ENCODE data around the gene SIM1.

Gene SIM1

DNA sequence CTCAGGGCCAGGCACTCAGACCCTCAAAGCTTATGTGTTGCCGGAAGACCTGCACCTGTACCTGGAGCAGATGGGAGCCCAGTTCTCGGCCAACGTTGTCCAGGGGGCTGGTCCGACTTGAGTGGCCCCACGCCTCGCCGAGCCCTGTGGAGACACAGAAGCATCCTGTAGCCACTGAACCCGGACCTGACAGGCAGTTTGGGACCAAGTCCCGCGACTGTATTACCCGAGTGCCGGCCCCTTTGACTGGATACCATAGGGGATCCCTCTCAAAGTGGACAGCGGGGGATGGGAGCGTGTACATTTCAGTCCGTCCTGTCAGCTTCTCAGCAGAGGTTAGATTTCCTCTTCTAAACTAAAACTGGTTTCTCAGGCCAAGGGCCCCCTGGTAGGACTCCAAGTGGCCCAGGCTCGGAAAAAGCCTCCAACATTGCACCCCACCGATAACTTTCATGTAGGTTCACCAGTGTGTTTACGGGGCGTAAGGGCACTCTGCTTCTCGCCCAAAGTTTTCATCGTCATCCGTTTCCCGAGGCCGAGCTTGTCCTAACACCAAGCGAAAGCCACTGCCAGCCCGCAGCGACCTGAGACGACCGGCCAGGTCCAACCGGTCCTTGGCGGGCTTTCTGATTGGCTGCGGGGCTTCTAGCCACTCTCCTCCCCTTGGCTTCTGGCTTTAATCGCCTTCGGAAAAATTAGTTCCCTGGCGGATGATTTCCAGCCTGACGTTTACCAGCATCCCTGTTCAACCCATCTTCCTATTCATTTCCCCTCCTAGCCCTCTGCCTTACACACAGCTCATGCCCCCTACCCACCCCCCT is 10.8 kb downstream of the SIM1 start:
- Mint-ChIP-seq H3K4me3 (no peak overlapping the region), H3K27ac (peak overlapping the region in 1 of 2 donors; percentile 65), H3K4me1 (peaks cover 20% of the 10 kb centered on the region), H3K27me3 (no peaks in the 10 kb centered on the region), H3K9me3 (peaks cover 7 to 15% of the 10 kb centered on the region in 2 donors)
- ATAC-seq (no peak), DNase-seq (no peak)

DNA sequence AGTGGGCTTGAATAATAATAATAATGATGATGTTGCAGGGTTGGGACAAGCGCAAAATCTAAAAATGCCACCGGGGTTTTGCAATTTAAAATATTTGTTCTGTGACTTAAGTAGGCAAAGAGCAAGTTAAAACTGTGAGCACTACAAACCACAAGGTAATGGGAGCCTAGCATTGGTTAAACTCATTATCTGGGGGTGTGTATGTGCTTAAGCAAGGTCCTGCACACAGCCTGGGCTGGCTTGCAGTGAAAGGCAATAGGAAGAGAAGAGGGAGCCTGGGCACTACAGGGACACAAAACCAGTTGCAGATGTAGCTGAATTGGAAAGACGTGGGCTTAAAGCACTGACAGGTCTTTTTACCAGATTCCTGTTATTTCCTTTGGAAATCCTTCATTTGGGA is 11.7 kb downstream of the SIM1 start:
- H3K27me3 Mint-ChIP-seq = no peaks in the 10 kb centered on the region
- H3K27ac Mint-ChIP-seq = no peak overlapping the region
- DNase-seq (no peak), ATAC-seq (no peak)
- peaks cover 13% of the 10 kb centered on the region for H3K4me1 Mint-ChIP-seq
- peaks cover 6 to 12% of the 10 kb centered on the region in 2 donors for H3K9me3 Mint-ChIP-seq
- H3K4me3 Mint-ChIP-seq = no peak overlapping the region

DNA sequence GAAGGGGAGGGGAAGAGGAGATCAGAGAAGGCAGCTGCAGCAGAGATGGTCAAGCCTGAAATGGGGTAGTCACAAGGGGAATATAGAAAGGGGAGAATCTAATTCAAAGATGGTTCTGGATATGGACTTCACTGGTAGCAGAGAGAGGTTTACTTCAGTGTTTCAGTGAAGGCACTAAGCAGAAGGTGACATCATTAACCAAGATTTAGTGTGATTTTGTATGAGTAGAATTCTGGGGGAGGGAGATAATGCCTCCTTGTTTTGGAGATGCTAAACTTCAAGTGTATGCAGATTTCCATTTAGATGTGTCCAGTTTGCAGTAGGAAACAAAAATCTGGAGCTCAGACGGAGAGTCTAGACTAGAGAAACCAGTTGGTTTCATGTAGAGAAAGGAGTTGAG is 13.1 kb downstream of the SIM1 start:
- no peaks in the 10 kb centered on the region for H3K27me3 Mint-ChIP-seq
- H3K27ac Mint-ChIP-seq = no peak overlapping the region
- peaks cover 6 to 8% of the 10 kb centered on the region in 2 donors for H3K9me3 Mint-ChIP-seq
- DNase-seq (no peak), ATAC-seq (no peak)
- H3K4me3 Mint-ChIP-seq = no peak overlapping the region
- peaks cover 13% of the 10 kb centered on the region for H3K4me1 Mint-ChIP-seq

DNA sequence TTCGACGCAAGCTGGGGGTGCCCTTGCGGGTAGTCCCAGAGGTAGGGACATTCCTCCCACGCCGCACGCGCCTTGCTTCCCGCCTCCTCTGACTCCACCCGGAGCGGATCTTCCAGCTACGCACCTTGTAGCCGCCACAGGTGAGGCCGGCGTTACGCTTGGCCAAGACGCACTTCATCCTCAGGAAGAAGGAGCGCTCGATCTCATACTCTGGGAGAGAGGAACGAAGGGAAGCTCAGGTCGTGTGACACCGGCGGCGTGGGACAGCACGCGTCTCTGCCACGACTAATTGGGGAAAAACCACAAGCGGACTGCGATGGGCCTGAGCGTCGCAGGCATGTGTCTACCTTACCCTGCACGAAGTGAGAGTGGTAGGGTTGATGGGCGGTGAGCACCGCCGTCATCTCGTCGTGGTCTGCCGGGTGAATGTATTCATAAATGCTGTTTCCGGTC is 15.5 kb downstream of the SIM1 start:
- Mint-ChIP-seq H3K27me3 (peaks cover 13% of the 10 kb centered on the region), H3K4me1 (peaks cover 16% of the 10 kb centered on the region), H3K9me3 (no peaks in the 10 kb centered on the region), H3K4me3 (no peak overlapping the region), H3K27ac (no peak overlapping the region)
- ATAC-seq (no peak), DNase-seq (no peak)

DNA sequence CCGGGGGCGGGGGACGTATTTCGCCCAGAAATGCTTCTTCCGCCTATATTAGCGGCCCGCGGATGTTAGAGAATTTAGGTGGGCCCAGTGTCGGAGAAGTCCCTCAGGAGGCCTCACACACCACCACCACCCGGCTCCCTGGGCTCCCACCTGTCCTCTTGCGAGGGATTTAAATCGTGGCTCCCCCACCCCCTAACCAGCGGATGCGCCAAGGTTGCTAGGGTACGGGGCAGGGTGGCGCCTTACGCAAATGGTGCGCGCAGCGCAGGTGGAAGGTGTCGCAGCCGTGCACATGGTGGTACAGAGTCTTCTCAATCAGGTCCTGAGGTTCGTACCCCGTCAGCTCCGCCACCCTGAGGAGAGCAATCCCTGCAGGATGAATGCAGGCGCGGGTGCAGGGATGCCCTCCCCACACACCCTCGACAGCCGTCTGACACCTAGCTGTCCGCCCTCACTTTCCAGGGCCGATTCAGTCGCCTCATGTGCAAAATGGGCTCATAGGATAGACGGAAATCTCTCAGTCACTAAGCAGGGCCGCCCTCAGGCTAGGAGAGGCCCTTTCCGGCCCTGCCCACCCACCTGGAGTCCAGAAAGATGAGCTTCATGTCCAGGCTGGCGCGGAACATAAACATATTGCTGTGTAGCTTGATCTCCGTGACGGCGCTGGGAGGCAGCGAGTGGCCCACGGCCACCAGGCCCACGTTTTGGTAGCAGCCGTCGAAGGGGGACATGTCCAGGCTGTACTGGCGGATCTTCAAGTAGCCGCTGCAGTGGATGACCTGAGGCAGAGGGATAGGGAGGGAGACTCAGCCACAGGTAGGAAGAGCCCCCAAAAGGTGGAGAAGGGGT is 16.6 kb downstream of the SIM1 start:
- H3K4me1 Mint-ChIP-seq = peaks cover 16% of the 10 kb centered on the region
- peaks cover 22% of the 10 kb centered on the region for H3K27me3 Mint-ChIP-seq
- ATAC-seq = no peak
- H3K27ac Mint-ChIP-seq = no peak overlapping the region
- H3K9me3 Mint-ChIP-seq = no peaks in the 10 kb centered on the region
- no peak overlapping the region for H3K4me3 Mint-ChIP-seq
- no peak for DNase-seq

DNA sequence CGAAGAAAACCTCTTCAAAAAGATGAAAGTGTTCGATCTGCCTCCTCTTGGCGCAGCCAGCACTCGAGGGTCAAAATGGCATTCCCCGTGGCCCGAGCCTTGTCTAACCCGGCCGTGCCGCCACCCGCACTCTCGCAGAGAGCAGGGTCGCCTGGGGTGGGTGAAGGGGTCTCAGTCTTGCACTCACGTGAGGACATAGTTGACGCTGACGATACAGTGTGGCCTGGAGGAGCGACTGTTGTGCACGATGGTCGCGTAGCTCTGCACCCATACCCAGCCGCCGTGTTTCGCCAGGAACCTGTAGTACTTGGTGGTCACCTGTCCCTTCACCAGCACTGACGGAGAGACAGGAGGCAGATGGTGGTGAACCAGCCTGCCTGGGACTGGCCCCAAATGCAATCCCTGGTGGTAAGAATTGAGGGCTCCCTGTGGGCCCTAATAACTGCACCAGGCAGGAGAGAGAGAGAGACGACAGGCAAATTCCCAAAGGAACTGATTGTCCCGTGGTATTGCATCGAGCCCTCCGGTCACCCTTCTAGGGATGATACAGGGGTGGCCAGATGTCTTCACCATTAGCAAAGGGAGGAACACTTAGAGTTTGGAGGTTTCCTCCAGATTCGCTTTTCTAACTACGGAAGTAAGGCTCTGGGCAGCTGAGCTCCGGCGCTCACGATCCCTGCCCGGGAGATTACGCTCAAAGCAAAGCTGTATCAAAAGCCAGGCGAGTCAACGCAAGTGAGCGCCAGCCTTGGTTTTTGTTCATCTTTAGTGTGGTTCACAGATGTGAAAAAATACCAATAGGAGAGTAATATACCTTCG is 17.4 kb downstream of the SIM1 start:
- ATAC-seq = no peak
- Mint-ChIP-seq H3K27me3 (peaks cover 23% of the 10 kb centered on the region), H3K27ac (no peak overlapping the region), H3K9me3 (no peaks in the 10 kb centered on the region), H3K4me1 (peaks cover 16% of the 10 kb centered on the region), H3K4me3 (peak overlapping the region; percentile 27 to 40)
- no peak for DNase-seq

DNA sequence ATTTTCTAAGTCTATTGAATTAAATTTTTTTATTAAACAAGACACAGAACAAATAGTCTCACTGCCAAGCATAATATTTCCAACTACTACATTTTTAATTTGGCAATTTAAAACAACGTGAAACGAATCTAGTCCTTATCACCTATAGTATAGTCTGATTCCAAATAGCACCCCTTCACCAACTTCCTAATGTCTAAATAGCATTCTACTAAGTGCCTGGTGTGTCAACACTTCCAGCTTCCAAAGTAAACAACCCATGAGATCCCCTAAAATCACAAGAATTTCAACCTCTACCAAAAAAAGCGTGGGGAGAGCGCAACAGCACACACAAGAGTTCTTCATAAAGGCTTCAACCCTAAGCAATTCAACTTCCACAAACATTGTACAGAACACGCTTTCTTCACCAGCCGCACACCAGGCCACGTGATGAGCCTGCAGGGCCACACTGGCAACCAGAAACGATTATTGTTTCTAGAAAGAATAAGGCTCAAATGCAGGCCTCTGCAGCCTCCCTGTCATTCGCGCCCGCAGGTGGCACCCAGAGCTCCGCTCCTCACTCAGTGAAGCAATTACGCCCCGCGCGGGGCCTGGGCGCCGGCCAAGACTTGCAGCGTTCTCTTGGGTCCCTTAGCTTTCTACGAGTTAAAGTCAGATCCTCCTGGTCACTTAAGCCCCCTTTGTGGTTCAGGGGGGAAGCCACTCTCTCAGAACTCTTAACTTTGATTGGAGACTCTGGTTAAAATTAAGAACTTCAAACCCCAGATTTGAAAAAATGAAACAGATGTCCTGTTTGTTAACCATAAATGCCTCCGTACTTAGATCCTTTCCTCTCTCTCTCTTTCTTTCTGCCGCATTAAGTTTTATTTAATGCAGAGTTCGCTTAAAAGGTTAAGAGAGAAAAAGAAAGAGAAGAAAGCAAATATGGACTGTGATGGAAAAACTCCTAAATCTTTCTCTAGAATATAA is 18.3 kb downstream of the SIM1 start:
- H3K27ac Mint-ChIP-seq = no peak overlapping the region
- H3K27me3 Mint-ChIP-seq = peaks cover 23% of the 10 kb centered on the region
- DNase-seq = no peak
- ATAC-seq = no peak
- no peaks in the 10 kb centered on the region for H3K9me3 Mint-ChIP-seq
- H3K4me3 Mint-ChIP-seq = peak overlapping the region; percentile 27 to 40
- peaks cover 16% of the 10 kb centered on the region for H3K4me1 Mint-ChIP-seq

DNA sequence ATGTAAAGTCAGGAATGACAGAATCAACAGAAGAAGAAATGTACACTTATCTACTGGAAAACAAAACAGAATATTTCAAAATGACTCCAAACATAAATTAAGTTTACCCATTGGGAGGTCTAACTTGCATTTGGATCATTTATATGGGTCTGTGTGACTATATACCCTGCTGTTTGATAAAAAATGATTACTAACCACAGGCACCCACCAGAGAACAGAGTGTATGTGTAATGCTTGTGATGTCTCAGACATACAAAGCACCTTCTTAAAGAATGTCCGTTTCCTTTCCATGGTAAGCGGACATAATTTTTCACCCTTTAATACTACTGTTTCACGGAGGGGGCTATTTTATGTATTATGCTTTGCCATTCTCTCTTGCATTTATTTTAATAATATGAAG is 19.2 kb downstream of the SIM1 start:
- Mint-ChIP-seq H3K9me3 (no peaks in the 10 kb centered on the region), H3K4me3 (no peak overlapping the region), H3K4me1 (peaks cover 16% of the 10 kb centered on the region), H3K27ac (no peak overlapping the region), H3K27me3 (peaks cover 31% of the 10 kb centered on the region)
- DNase-seq = no peak
- ATAC-seq = no peak

DNA sequence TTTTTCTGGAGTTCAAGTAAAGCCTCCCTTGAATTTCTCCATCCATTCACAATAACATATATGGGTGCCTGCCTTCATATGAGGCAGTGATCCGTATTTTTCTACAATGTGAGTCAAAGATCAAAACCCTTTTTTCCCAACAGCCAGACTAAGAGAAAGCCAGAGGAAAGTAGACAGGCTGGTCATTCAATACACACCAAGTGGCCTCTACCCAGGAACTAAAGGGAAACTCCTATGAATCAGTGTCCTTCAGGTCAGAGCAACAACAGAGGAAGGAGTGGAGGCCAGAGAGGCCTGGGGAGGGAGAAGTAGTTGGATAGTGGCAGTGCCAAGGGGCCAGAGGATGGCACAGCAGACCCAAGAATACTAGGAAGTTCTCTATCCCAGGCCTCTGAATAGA is 23.8 kb downstream of the SIM1 start:
- H3K4me1 Mint-ChIP-seq = no peaks in the 10 kb centered on the region
- H3K4me3 Mint-ChIP-seq = no peak overlapping the region
- H3K9me3 Mint-ChIP-seq = no peaks in the 10 kb centered on the region
- peaks cover 53% of the 10 kb centered on the region for H3K27me3 Mint-ChIP-seq
- ATAC-seq = no peak
- H3K27ac Mint-ChIP-seq = no peak overlapping the region
- DNase-seq = no peak

DNA sequence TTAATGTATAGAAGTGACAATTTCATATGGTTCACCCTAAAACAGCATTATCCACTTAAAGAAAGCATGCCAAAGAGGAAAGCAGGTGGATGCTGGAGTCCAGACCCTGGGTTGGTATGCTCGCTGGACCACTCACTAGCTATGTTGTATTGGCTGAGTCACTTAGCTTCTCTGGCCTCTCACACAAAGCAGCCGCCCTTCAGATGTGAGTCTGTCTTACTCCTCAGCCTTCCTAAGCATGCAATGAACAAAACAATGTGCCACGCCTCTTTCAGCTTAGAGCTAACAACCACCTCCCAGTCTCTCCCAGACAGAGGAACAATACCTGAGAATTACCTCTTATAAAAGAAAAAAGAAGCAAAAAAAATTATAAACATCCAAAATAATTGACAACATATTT is 29.4 kb downstream of the SIM1 start:
- no peak overlapping the region for H3K27ac Mint-ChIP-seq
- peaks cover 0 to 5% of the 10 kb centered on the region in 2 donors for H3K9me3 Mint-ChIP-seq
- ATAC-seq (no peak), DNase-seq (no peak)
- H3K4me3 Mint-ChIP-seq = no peak overlapping the region
- peaks cover 51% of the 10 kb centered on the region for H3K27me3 Mint-ChIP-seq
- no peaks in the 10 kb centered on the region for H3K4me1 Mint-ChIP-seq

DNA sequence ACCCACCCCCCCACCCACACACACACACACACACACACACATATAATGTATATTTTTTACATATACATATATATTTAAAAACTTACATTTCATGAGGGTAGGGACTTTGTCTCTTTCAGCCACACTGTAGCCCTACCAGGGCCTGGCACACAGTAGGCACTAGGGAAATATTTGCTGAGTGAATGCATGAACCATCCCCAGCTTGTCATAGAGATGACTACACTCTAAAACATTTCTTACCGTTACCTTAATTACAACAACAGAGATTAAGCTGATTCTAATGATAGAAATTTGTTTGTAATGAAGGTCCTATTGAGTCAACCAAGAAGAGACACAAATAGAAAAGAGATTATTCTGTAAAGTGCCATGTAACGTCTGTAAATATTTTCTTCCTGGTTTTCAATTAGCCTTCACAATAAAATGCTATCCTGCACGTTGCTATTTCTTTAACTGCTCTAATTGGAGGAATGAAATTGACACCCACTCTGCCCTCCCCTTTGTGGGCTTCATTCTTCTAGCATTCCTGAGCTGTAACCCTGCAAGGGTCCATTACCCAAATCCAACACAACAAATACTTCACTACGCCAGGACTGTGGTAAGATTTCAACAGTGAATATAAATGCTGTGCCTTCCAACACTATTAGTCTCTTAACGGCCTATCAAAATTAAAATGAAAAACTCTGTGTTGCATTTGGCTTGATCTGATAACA is 30.8 kb downstream of the SIM1 start:
- peaks cover 49% of the 10 kb centered on the region for H3K27me3 Mint-ChIP-seq
- no peak for ATAC-seq
- H3K9me3 Mint-ChIP-seq = peaks cover 0 to 5% of the 10 kb centered on the region in 2 donors
- no peak overlapping the region for H3K4me3 Mint-ChIP-seq
- no peaks in the 10 kb centered on the region for H3K4me1 Mint-ChIP-seq
- no peak overlapping the region for H3K27ac Mint-ChIP-seq
- no peak for DNase-seq

DNA sequence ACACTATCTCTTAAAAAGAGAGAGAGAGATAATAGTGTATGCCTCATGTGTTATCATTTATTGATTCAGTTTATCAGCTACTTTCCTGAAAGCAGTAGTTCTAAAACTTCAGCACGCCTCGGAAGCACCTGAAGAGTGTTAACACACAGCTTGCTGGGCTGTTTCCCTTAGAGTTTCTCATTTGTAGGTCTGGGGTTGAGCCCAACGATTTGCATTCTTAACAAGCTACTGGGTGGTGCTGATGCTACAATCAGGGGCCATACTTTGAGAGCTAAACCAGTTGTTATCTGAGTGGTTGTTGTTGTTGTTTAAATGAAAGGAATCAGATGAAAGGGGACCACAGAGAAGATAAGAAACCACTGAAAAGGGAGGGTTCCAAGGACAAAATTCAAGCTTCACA is 32.6 kb downstream of the SIM1 start:
- no peak for DNase-seq
- ATAC-seq = no peak
- H3K4me1 Mint-ChIP-seq = no peaks in the 10 kb centered on the region
- H3K27me3 Mint-ChIP-seq = peaks cover 43% of the 10 kb centered on the region
- peaks cover 0 to 5% of the 10 kb centered on the region in 2 donors for H3K9me3 Mint-ChIP-seq
- no peak overlapping the region for H3K27ac Mint-ChIP-seq
- no peak overlapping the region for H3K4me3 Mint-ChIP-seq

DNA sequence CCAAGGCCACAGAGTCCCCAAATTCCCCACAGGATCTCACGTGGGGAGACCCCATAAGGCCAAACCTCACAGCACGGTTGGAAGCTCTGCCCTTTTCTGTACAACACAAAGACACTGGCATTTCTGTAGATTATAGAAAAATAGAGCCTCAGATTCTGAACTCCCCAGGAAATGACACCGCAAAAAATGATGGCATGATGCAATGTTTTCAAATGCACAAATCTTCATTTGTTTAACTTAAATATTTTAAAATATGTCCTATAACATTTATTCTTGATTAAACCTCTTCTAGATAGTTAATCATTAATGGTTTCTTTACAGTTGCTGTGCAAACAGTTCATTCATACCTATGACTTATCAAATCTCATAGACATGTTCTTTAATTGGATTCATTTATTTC is 33.8 kb downstream of the SIM1 start:
- Mint-ChIP-seq H3K27ac (no peak overlapping the region), H3K4me1 (no peaks in the 10 kb centered on the region), H3K27me3 (peaks cover 45% of the 10 kb centered on the region), H3K9me3 (peaks cover 0 to 5% of the 10 kb centered on the region in 2 donors), H3K4me3 (no peak overlapping the region)
- DNase-seq = no peak
- no peak for ATAC-seq

DNA sequence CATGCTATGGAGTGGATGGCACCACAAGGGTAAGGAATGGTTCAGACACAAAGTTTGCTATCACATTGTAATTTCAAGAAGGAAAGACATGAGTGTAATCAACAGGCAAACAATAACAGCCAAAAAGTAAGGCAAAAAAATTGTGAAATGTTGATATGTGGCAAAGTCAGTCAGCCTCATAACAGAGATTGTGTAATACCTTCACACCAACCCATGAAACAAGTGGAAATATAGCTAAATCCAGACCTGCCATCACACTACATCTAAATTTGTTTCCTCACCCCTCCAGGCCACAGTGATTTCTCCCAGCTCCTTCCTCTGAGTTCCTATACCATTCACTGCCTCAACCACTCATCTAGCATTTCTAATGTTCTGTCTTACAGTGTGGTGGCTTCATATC is 37.3 kb downstream of the SIM1 start:
- no peak overlapping the region for H3K27ac Mint-ChIP-seq
- H3K9me3 Mint-ChIP-seq = no peaks in the 10 kb centered on the region
- peaks cover 17% of the 10 kb centered on the region for H3K27me3 Mint-ChIP-seq
- H3K4me3 Mint-ChIP-seq = no peak overlapping the region
- ATAC-seq = no peak
- DNase-seq = no peak
- H3K4me1 Mint-ChIP-seq = no peaks in the 10 kb centered on the region

Measured in stimulated activated naive CD8-positive, alpha-beta T cell treated with anti-CD3 and anti-CD28 coated beads, Interleukin-15, amount 100 ng/mL, for 72 hours (primary cell).